Memory B cell (primary cell): ENCODE measurements around the gene PARP12.

Source experiments
- ATAC-seq: fragments of 150-1000 bp; cut with Tn5 transposase; 2 replicates; pipeline ENCODE4 v1.10.0; 2021; ENCODE audit warnings: low read depth, mild to moderate bottlenecking, moderate library complexity
- DNase-seq, 2 donors: peaks; one replicate each; pipeline ENCODE4 v3.0.0; 2022; ENCODE audit warnings: low spot score in 2 of 2
- H3K27ac Mint-ChIP-seq: one replicate; pipeline ENCODE4 v1.8.0; 2022; ENCODE audit warnings: mild to moderate bottlenecking, moderate library complexity, mixed read lengths
- H3K27me3 Mint-ChIP-seq: one replicate; pipeline ENCODE4 v1.8.0; 2022; ENCODE audit warnings: mixed read lengths
- H3K36me3 Mint-ChIP-seq: one replicate; pipeline ENCODE4 v1.8.0; 2022; ENCODE audit warnings: mild to moderate bottlenecking, mixed read lengths
- H3K4me1 Mint-ChIP-seq: one replicate; pipeline ENCODE4 v1.8.0; 2022; ENCODE audit warnings: mixed read lengths
- H3K4me3 Mint-ChIP-seq: one replicate; pipeline ENCODE4 v1.8.0; 2022; ENCODE audit warnings: mild to moderate bottlenecking, moderate library complexity, mixed read lengths
- H3K9me3 Mint-ChIP-seq: one replicate; pipeline ENCODE4 v1.8.0; 2022; ENCODE audit warnings: mixed read lengths

Gene PARP12

GRCh38 chr7:139976838-139977656 is 85.7 kb downstream of the PARP12 start:
- H3K9me3 Mint-ChIP-seq, result no peaks in the 10 kb centered on the region
- peaks cover 4% of the 10 kb centered on the region for H3K4me1 Mint-ChIP-seq
- peaks cover 2% of the 10 kb centered on the region for H3K36me3 Mint-ChIP-seq
- H3K27me3 Mint-ChIP-seq, result peaks cover 2% of the 10 kb centered on the region
- DNase-seq, result no peak
- no peak overlapping the region for H3K27ac Mint-ChIP-seq
- ATAC-seq, result no peak
- H3K4me3 Mint-ChIP-seq, result no peak overlapping the region

GRCh38 chr7:139976055-139976837 is 86.5 kb downstream of the PARP12 start:
- no peak for ATAC-seq
- H3K9me3 Mint-ChIP-seq, result no peaks in the 10 kb centered on the region

DNA sequence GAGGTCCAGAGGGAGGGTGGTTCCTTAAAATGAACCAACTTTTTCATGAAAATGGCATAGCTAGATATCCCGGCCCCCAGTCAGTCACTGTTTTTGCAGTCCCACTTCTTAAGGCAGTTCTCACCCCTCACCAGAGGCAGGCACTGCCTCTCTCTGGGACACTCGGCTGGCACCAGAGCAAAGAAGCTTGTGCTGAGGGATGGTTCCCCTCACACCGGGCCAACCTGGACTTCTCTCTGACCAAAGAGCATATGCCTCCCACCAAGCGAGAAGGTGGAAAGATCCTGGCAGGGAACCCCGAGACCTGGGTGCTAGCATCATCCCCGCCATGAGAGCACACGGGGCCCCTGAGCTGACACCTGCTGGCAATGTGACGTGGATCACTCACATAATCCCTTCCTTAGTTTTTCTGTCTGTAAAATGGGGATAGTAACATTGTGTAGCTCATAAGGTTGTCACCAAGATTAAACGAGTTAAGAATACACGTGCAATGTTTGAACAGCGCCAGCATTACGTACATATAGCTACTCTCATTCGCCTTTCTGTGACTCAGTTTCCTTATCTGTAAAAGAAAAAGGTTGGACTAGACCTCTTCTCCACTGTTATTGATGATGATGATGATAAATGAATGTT is 88.5 kb downstream of the PARP12 start:
- H3K9me3 Mint-ChIP-seq, result no peaks in the 10 kb centered on the region
- H3K4me1 Mint-ChIP-seq, result no peaks in the 10 kb centered on the region
- DNase-seq, result no peak
- no peak overlapping the region for H3K4me3 Mint-ChIP-seq
- peaks cover 4% of the 10 kb centered on the region for H3K36me3 Mint-ChIP-seq
- no peak overlapping the region for H3K27ac Mint-ChIP-seq
- H3K27me3 Mint-ChIP-seq, result peaks cover 2% of the 10 kb centered on the region
- no peak for ATAC-seq

More at GRCh38 chr7:139976055-139976837, 86.5 kb downstream of the PARP12 start:
- Mint-ChIP-seq H3K4me1 (peaks cover 4% of the 10 kb centered on the region), H3K4me3 (no peak overlapping the region), H3K27me3 (peaks cover 2% of the 10 kb centered on the region), H3K27ac (no peak overlapping the region), H3K36me3 (peaks cover 4% of the 10 kb centered on the region)
- no peak for DNase-seq
